OCI-LY1 (cell line): Measurements from ENCODE around the gene ELOVL6.

Experiments
- CTCF ChIP-seq: fragments of 200-600 bp; sonication (generic), shearing (Covaris generic); IDR thresholded peaks from 2 replicates; pipeline ENCODE4 v1.5.1; 2017; ENCODE audit warnings: mild to moderate bottlenecking, antibody characterized with exemption, low read length, moderate library complexity, mixed read lengths
- EZH2 ChIP-seq: fragments of 200-600 bp; sonication (generic), shearing (Covaris generic); IDR thresholded peaks from 2 replicates; pipeline ENCODE4 v1.8.0; 2017; ENCODE audit warnings: borderline replicate concordance, mixed run types, mild to moderate bottlenecking, antibody characterized with exemption, low read length, moderate library complexity, mixed read lengths

GRCh38 chr4:110171971-110172370 lies 26.4 kb downstream of the ELOVL6 start:
- TF ChIP-seq CTCF (no peak), EZH2 (no peak)
